GM21825 (cell line): Measurements from ENCODE around the gene ITGA1.
"Not testable (repeated sequence)": the region's sequence is repeated elsewhere in the genome, so short reads cannot be mapped to it uniquely, and the experiment has no call there.

Experiments used
- ATAC-seq: cut with Tn5 transposase; IDR thresholded peaks from one replicate; pipeline ENCODE4 v1.9.1; 2021; ENCODE audit warnings: mild to moderate bottlenecking, moderate library complexity; ENCODE audit not compliant: unreplicated experiment

ITGA1 gene

GRCh38 chr5:52861368-52861767, 73.7 kb downstream of the ITGA1 start:
- no peak for ATAC-seq

GRCh38 chr5:52863715-52864290, 76.1 kb downstream of the ITGA1 start:
- ATAC-seq: no peak

DNA sequence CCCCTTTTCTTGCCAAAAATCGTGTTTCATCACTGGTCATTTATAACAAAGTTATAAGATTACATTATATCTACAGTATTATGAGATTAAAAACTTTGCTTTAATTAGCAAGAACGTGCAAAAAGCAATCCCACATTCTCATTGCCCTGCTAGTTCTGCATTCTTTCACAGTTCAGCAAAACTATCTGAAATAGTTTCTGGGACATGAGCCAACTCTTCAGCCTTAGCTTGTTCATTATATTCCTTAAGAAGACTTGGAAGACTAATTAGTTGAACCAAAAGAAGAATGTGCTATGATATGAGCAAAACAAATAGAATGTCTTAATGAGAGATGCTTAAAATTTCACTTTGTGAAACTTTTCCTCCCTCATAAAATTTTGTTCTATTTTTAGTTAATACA, 76.7 kb downstream of the ITGA1 start:
- ATAC-seq: no peak

DNA sequence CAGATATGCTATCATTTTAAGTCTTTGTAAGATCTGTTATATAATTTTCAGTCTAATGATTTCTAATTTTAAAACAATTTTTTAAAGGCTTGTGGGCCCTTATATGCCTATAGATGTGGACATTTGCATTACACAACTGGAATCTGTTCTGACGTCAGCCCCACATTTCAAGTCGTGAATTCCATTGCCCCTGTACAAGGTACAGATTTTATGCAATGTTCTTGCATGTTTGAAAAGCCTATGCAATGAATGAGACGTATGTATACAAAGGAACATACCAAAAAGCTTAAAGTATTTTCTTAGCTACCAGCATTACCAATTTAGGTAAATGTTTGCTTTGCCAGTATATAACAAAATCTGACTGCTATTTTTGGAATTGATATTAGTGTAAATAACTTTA, 77.2 kb downstream of the ITGA1 start:
- ATAC-seq: no peak

DNA sequence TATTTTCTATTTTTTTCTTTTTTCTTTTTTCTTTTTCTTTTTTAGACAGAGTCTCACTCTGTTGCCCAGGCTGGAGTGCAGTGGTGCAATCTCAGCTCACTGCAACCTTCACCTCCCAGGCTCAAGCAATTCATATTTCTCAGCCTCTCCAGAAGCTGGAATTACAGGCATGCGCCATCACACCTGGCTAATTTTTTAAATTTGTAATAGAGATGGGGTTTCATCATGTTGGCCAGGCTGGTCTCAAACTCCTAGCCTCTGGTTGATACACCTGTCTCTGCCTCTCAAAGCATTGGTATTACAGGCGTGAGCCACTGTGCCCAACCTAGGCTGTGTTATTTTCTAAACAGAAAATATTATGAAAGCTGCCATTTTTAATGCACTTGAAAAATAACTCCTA, 78.3 kb downstream of the ITGA1 start:
- ATAC-seq: not testable (repeated sequence)

GRCh38 chr5:52867809-52868208, 80.1 kb downstream of the ITGA1 start:
- no peak for ATAC-seq

- no peak for ATAC-seq
Measured at GRCh38 chr5:52868417-52868816, 80.7 kb downstream of the ITGA1 start.

- no peak for ATAC-seq
Measured at GRCh38 chr5:52869391-52869790, 81.7 kb downstream of the ITGA1 start.

- ATAC-seq: no peak
Measured at GRCh38 chr5:52870448-52870847, 82.7 kb downstream of the ITGA1 start.

DNA sequence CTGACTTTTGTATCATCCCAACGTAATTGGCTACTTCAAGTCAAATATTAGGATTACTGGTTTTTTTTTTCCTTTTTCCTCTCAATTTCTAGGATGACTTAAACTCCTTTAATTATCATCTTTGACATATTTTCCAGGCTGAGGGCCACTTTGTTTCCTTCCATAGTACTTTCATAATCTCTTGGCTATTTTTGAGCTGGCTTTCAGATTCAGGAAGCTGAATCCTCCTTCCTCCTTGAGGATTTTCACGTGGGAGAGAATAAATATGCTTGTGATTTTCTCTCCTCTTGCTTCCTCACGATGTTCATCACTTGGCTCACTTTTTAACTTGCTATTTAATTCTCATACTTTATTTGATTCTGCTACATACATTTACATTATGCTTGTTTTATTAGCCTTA, 88.1 kb downstream of the ITGA1 start:
- no peak for ATAC-seq

DNA sequence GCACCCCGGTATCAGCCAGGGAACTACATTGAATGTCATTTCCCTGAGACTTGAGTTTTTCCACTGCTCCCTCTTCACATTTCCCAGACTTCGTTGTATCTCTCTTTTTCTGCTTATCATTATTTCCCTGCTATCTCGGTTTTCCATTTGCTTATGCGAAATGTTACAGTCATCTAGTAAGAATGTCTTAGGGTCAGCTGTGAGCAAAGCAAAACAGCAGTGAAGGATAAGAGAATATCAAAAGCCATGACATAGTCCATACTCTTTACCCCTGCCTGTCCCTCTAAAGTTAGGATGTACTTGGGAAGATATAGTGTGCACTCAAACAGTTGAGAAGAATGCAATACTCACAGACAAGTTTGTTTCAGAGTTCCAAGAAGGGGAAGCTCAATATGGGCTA, 88.7 kb downstream of the ITGA1 start:
- ATAC-seq: no peak

DNA sequence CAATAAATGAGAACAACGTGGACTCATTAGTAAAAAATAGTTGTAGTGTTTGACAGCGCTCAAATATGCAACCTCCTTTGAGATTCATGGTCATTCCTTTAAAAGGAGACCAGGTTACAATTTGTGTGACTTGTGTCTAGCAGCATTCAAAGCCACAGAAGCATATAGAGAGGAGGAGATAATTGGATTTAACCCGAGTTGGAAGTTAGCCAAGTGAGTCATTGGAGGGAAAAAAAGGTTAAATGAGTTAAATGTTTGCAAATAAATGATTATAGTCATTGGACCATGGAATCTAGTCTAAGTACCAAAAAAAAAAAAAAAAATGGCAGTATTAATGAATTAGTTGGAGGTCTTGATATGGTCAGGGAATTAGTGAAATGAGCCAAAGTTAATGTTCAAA, 90.9 kb downstream of the ITGA1 start:
- ATAC-seq: no peak

DNA sequence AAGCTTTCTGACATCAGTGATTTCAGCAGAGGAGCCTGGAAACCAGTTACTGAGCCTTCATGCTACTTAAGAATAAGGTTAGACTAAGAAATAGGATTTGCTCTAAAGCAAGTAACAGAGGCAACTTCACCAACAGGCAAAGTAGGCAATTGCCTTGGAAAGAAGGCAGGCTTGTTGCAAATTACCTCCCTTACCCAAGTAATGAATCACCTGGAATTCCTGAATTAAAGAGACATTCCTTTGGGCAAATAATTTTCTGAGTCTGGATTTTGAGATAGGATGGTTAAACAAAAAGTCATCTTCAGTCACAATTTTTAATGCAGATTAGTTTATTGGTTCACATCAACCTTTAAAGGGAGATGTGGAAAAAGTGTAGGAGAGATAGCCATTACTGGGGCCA, 92.8 kb downstream of the ITGA1 start:
- no peak for ATAC-seq

DNA sequence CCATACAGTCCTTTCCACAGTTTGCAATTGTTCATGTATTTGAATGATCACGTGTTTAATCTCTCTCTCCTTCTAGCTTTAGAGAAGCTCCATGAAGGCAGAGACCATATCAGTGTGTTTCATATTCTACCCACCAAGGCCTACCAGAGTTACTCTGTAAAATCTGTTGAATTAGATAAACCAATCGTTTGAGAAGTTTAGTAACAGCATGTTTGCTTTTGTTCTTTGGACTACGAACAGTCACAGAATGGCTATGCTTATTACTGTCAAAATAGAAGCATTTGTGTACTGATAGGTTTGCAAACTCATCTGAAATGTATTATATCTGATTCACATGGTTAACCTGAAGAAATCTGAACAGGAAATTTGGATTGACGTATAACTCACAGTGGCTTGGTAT, 93.8 kb downstream of the ITGA1 start:
- no peak for ATAC-seq

DNA sequence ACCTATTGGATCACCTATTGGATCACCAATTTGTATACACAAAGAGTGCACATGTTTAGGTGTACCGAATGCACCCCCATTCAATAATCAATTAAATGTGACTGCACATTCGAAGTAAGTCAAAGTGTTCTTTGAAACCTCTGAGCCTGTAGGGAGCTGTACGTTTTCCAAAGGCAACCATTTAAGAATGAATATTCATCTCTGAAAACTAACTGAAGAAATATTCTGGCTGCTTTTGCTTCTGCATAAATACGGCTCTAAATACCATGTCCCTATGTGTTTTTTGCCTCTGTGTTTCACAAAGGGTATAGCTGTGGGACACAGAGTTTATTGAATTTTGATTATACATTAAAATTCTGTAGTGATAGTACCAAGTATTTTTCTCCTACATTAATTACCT, 95.4 kb downstream of the ITGA1 start:
- no peak for ATAC-seq

GRCh38 chr5:52884453-52884852, 96.7 kb downstream of the ITGA1 start:
- ATAC-seq: no peak

DNA sequence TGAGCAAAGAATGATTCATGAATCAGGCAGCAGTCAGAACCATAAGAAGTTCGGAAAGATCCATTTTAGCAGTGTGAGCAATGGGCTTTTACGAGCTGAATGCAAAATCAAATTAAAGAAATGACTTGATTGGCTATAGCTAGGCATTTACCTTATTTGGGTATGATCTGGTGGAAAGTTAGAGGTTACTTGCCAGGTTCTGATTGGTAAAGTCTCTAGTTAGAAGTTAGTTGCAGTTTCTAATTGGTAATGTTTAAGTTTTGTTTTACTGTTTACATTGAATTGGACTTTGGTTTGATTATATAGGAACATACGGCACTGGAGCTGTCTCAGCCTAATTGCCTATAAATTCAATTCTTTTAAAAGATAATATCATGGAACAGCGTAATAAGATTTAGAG, 97.9 kb downstream of the ITGA1 start:
- no peak for ATAC-seq

DNA sequence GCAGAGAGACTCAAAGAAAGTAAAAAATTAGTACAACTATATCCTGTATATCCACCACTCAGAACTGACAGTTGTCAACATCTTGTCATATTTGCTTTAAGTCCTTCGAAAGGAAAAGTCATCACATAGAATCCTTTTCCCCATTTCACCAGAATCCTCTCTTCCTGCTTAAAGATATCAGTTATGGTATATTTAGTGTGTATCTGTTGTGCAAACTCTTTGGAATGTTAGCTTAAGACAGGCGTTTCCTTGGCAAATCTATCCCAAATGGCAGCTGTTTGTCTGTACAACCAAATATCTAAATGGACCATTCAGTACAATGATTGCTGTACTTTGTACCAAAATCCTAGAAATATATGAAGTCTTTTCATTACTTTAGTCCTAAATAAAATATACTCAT, 98.5 kb downstream of the ITGA1 start:
- ATAC-seq: no peak

GRCh38 chr5:52887066-52887465, 99.3 kb downstream of the ITGA1 start:
- ATAC-seq: no peak

DNA sequence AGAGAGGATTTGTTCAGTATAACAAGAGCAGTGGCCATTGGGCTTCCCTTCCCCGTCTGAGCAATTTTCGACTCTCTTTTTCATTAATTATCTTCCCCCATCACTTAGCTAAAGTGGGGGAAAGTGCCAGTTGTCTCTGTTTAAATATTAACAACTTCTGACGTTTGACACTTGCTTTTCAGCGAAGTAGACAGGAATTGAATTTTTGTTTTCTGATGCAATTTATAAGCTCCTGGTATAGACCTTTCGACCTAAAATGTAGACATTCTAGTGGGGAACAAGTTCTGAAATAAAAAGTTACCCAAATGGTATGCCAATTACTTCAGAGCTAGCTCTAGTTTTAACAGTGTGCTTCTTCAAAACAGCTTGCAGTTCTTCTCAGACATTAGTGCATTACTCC, 100.6 kb downstream of the ITGA1 start:
- ATAC-seq: no peak

DNA sequence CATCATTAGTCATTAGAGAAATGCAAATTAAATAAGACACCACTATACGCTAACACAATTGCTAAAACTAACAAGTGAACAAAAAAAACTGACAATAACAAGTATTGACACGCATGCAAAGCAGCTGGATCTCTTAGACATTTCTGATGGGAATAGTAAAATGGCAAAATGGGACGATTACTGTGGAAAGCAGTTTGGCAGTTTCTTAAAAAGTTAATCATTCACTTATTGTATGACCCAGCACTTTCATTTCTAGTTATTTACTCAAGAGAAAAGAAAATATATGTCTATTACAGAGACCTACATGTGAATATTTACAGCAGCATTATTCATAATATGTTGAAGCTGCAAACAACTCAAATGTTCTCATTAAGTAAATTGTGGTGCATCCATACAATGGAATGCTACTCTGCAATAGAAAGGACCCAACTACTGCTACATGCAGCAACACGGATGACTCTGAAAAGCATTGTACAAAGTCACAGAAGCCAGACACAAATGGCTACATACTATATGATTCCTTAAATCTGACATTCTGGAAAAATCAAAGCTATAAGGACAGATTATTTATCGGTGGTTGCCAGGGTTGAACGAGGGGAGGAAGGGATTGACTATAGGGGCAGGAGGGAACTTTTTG, 104.6 kb downstream of the ITGA1 start:
- no peak for ATAC-seq

DNA sequence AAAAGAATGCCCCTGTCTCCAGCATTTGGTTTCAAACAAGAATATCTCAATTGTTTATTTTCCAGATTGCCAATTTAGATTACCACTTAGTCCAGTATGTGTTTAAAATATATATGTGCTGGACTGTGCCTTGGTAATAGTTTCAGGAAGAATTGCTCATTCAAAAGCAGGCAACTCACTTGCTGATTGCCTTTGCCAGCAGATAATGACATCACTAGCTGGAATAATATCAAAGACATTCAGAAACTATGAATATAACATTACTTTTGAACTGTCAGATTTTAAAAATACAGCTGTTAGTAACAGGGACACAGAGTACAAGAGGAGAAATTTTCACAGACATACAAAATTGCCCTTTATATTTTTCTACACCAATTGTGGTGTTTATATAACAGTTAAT, 105.4 kb downstream of the ITGA1 start:
- ATAC-seq: no peak

GRCh38 chr5:52893863-52894262, 106.1 kb downstream of the ITGA1 start:
- ATAC-seq: no peak
